OCI-LY1 (cell line): ENCODE results near the gene B3GNT9.

Experiments used
- CTCF ChIP-seq: fragments of 200-600 bp; sonication (generic), shearing (Covaris generic); IDR thresholded peaks from 2 replicates; pipeline ENCODE4 v1.5.1; 2017; ENCODE audit warnings: mild to moderate bottlenecking, antibody characterized with exemption, low read length, moderate library complexity, mixed read lengths
- EZH2 ChIP-seq: fragments of 200-600 bp; sonication (generic), shearing (Covaris generic); IDR thresholded peaks from 2 replicates; pipeline ENCODE4 v1.8.0; 2017; ENCODE audit warnings: borderline replicate concordance, mixed run types, mild to moderate bottlenecking, antibody characterized with exemption, low read length, moderate library complexity, mixed read lengths

GRCh38 chr16:67166598-67167168 is 15.9 kb upstream of the B3GNT9 start:
- TF ChIP-seq CTCF (no peak), EZH2 (no peak)
